Sigmoid colon (tissue), 7 donors: ENCODE results near the gene ZNF777. TPM values are rescaled to one million over a fixed set of nuclear protein-coding genes. Genes with fewer than 3 reads are reported as not detected.
"Not testable (repeated sequence)": the region's sequence is repeated elsewhere in the genome, so short reads cannot be mapped to it uniquely, and the experiment has no call there.

Source experiments
- DNase-seq: peaks from one replicate; pipeline ENCODE4 v3.0.0-alpha.2; 2019
- H3K27ac ChIP-seq, 4 donors: fragments of 200-600 bp; sonication (generic); one replicate each; pipeline ENCODE4 v1.5.1; 2016 to 2019; ENCODE audit warnings: mild to moderate bottlenecking in 1 of 4
- H3K27me3 ChIP-seq, 3 donors: fragments of 200-600 bp; sonication (generic); one replicate each; pipeline ENCODE4 v1.5.1; 2019; ENCODE audit warnings: mild to moderate bottlenecking in 1 of 3
- H3K36me3 ChIP-seq, 4 donors: fragments of 200-600 bp; sonication (generic); one replicate each; pipeline ENCODE4 v1.5.1; 2016 to 2019
- H3K4me1 ChIP-seq, 4 donors: fragments of 200-600 bp; sonication (generic); one replicate each; pipeline ENCODE4 v1.5.1; 2017 to 2019
- H3K4me3 ChIP-seq, 4 donors: fragments of 200-600 bp; sonication (generic); one replicate each; pipeline ENCODE4 v1.5.1; 2017 to 2019; ENCODE audit warnings: mild to moderate bottlenecking in 2 of 4, moderate library complexity in 1 of 4
- H3K9me3 ChIP-seq, 4 donors: fragments of 200-600 bp in 3 of 4; sonication (generic) in 3 of 4; one replicate each; pipeline versions ENCODE4 v1.5.1 to v1.6.1; 2013 to 2019
- CTCF ChIP-seq, 4 experiments: fragments of 450-650 bp in 3 of 4; fragments of 200-600 bp in 1 of 4; IDR thresholded peaks; one replicate each; pipeline ENCODE4 v1.5.1; 2016 to 2019; ENCODE audit warnings: antibody characterized with exemption in 4 of 4, mild to moderate bottlenecking in 3 of 4, moderate library complexity in 2 of 4
- EP300 ChIP-seq, 4 donors: sonication (generic); formaldehyde crosslinking; IDR thresholded peaks; one replicate each; pipeline ENCODE4 v1.6.1; 2017; ENCODE audit warnings: antibody characterized with exemption in 4 of 4
- POLR2A ChIP-seq, 2 donors: fragments of 450-650 bp; IDR thresholded peaks; one replicate each; pipeline ENCODE4 v1.6.1; 2016; ENCODE audit warnings: antibody characterized with exemption in 2 of 2, mild to moderate bottlenecking in 2 of 2, moderate library complexity in 2 of 2
- POLR2AphosphoS5 ChIP-seq, 4 donors: sonication (generic); formaldehyde crosslinking; IDR thresholded peaks; one replicate each; pipeline ENCODE4 v1.6.1; 2017; ENCODE audit warnings: antibody characterized with exemption in 4 of 4
- WGBS, 2 donors: extraction: QIAGEN DNeasy Blood & Tissue Kit; methylation state at CpG; one replicate each; pipeline ENCODE4 v1.1.7; 2013; 5-methylcytosine and 5-hydroxymethylcytosine counted together
- intact Hi-C: fragments of 100-400 bp; cut with DNase I; formaldehyde crosslinking; loops from one replicate; pipeline ENCODE4 v1.15.1; 2023
- polyA plus RNA-seq, 3 donors: library from polyadenylated mRNA; stranded (reverse); fragments of 200-250 nt; gene quantifications; one replicate each; pipeline ENCODE4 v1.2.3, GENCODE V29; 2013
- total RNA-seq, 4 donors: library from RNA; depleted of rRNA; stranded (reverse); fragments of >200 nt; gene quantifications; one replicate each; pipeline ENCODE4 v1.1.0, GENCODE V29; 2016
- donor health status: healthy with polysubstance abuse.
- donor health status: Bipolar disorder and iron deficiency.
- donor health status: healthy.

ZNF777 gene
- total and polyA plus RNA-seq, 7 donors: 4.2 to 8.8 (median 6.6) TPM

- H3K4me1 ChIP-seq: peaks cover 0 to 20% (median 16%) of the 10 kb centered on the region in 4 donors
- H3K27me3 ChIP-seq: no peaks in the 10 kb centered on the region
- H3K9me3 ChIP-seq: no peaks in the 10 kb centered on the region
- no peak for DNase-seq
- H3K36me3 ChIP-seq: peaks cover 12 to 57% (median 35%) of the 10 kb centered on the region in 4 donors
- intact Hi-C loops: no loop called here
- WGBS, 2 donors: 94 to 97% methylated on average over 5 of the region's 5 CpGs
- no peak overlapping the region for H3K4me3 ChIP-seq
- no peak overlapping the region for H3K27ac ChIP-seq
- TF ChIP-seq POLR2A (IDR thresholded peaks at IDR 0.05) (no peak), EP300 (IDR thresholded peaks at IDR 0.05) (no peak), CTCF (IDR thresholded peaks at IDR 0.05) (no peak), POLR2AphosphoS5 (IDR thresholded peaks at IDR 0.05) (no peak)
Observed at GRCh38 chr7:149454750-149455149, 6.1 kb downstream of the ZNF777 start.

GRCh38 chr7:149454006-149454405, 6.9 kb downstream of the ZNF777 start:
- TF ChIP-seq CTCF (IDR thresholded peaks at IDR 0.05) (no peak), EP300 (IDR thresholded peaks at IDR 0.05) (no peak), POLR2AphosphoS5 (IDR thresholded peaks at IDR 0.05) (no peak), POLR2A (IDR thresholded peaks at IDR 0.05) (no peak)
- WGBS, 2 donors: 94 to 95% methylated on average over 10 of the region's 10 CpGs
- no peaks in the 10 kb centered on the region for H3K27me3 ChIP-seq
- H3K4me1 ChIP-seq: peaks cover 0 to 15% (median 9%) of the 10 kb centered on the region in 4 donors
- no peak for DNase-seq
- H3K27ac ChIP-seq: no peak overlapping the region
- H3K9me3 ChIP-seq: no peaks in the 10 kb centered on the region
- H3K4me3 ChIP-seq: no peak overlapping the region
- intact Hi-C loops: no loop called here
- H3K36me3 ChIP-seq: peaks cover 14 to 64% (median 43%) of the 10 kb centered on the region in 4 donors

- no peak for DNase-seq
- no peaks in the 10 kb centered on the region for H3K4me1 ChIP-seq
- intact Hi-C loops: no loop called here
- no peak overlapping the region for H3K27ac ChIP-seq
- TF ChIP-seq POLR2A (IDR thresholded peaks at IDR 0.05): no peak
- no peak for TF ChIP-seq CTCF (IDR thresholded peaks at IDR 0.05)
- no peak for TF ChIP-seq EP300 (IDR thresholded peaks at IDR 0.05)
- TF ChIP-seq POLR2AphosphoS5 (IDR thresholded peaks at IDR 0.05): no peak
- no peaks in the 10 kb centered on the region for H3K27me3 ChIP-seq
- peaks cover 24 to 95% (median 59%) of the 10 kb centered on the region in 4 donors for H3K36me3 ChIP-seq
- no peaks in the 10 kb centered on the region for H3K9me3 ChIP-seq
- 98 to 99% methylated on average over 10 of the region's 10 CpGs for WGBS, 2 donors
- no peak overlapping the region for H3K4me3 ChIP-seq
Observed at GRCh38 chr7:149450821-149451220, 10.0 kb downstream of the ZNF777 start.

GRCh38 chr7:149449897-149450296, 11.0 kb downstream of the ZNF777 start:
- H3K27me3 ChIP-seq: no peaks in the 10 kb centered on the region
- no peaks in the 10 kb centered on the region for H3K9me3 ChIP-seq
- intact Hi-C loops: no loop called here
- H3K36me3 ChIP-seq: peaks cover 24 to 94% (median 56%) of the 10 kb centered on the region in 4 donors
- TF ChIP-seq POLR2AphosphoS5 (IDR thresholded peaks at IDR 0.05) (no peak), CTCF (IDR thresholded peaks at IDR 0.05) (no peak), EP300 (IDR thresholded peaks at IDR 0.05) (no peak), POLR2A (IDR thresholded peaks at IDR 0.05) (no peak)
- 95 to 96% methylated on average over 6 of the region's 6 CpGs for WGBS, 2 donors
- H3K4me3 ChIP-seq: no peak overlapping the region
- H3K27ac ChIP-seq: no peak overlapping the region
- DNase-seq: no peak
- H3K4me1 ChIP-seq: no peaks in the 10 kb centered on the region

GRCh38 chr7:149448961-149449360, 11.9 kb downstream of the ZNF777 start:
- intact Hi-C loops: no loop called here
- Histone ChIP-seq H3K4me1 (no peaks in the 10 kb centered on the region), H3K9me3 (no peaks in the 10 kb centered on the region), H3K36me3 (peaks cover 24 to 93% (median 52%) of the 10 kb centered on the region in 4 donors), H3K27ac (no peak overlapping the region), H3K4me3 (no peak overlapping the region), H3K27me3 (no peaks in the 10 kb centered on the region)
- DNase-seq: no peak
- TF ChIP-seq POLR2AphosphoS5 (IDR thresholded peaks at IDR 0.05): no peak
- TF ChIP-seq EP300 (IDR thresholded peaks at IDR 0.05): no peak
- TF ChIP-seq POLR2A (IDR thresholded peaks at IDR 0.05): no peak
- TF ChIP-seq CTCF (IDR thresholded peaks at IDR 0.05): no peak
- WGBS, 2 donors: 91 to 92% methylated on average over 8 of the region's 8 CpGs

- DNase-seq, H3K27ac ChIP-seq, H3K4me1 ChIP-seq, H3K4me3 ChIP-seq, intact Hi-C loops, H3K27me3 ChIP-seq, H3K9me3 ChIP-seq: not testable (repeated sequence)
- 96 to 98% methylated on average over 11 of the region's 11 CpGs for WGBS, 2 donors
- H3K36me3 ChIP-seq: peaks cover 24 to 75% (median 48%) of the 10 kb centered on the region in 4 donors
Observed at GRCh38 chr7:149446026-149446425, 14.8 kb downstream of the ZNF777 start.
